OCI-LY3 (cell line): ENCODE results near the gene TRPM5.

Experiments used
- H2AFZ ChIP-seq: fragments of 200-600, 300-600 bp; shearing (Covaris generic); 2 replicates; pipeline ENCODE4 v1.6.0; 2014; ENCODE audit warnings: antibody characterized with exemption, low read depth, low read length
- H3K27ac ChIP-seq: fragments of 200-600, 300-600 bp; sonication (generic); 2 replicates; pipeline ENCODE4 v1.5.1; 2014; ENCODE audit warnings: mild to moderate bottlenecking, low read length, moderate library complexity, mixed read lengths
- H3K27me3 ChIP-seq: fragments of 200-600, 300-600 bp; sonication (generic); 2 replicates; pipeline ENCODE4 v1.6.1; 2014; ENCODE audit warnings: low read depth, low read length, mixed read lengths
- H3K36me3 ChIP-seq: fragments of 200-600, 300-600 bp; sonication (generic); replicated peaks from 2 replicates; pipeline ENCODE3; 2014; ENCODE audit warnings: low read depth, low read length, mixed read lengths
- H3K4me1 ChIP-seq: fragments of 300-600, 200-600 bp; sonication (generic); 2 replicates; pipeline ENCODE4 v1.6.1; 2014; ENCODE audit warnings: low read length, mixed read lengths
- H3K4me2 ChIP-seq: fragments of 200-600, 300-600 bp; sonication (generic); 2 replicates; pipeline ENCODE4 v1.6.1; 2014; ENCODE audit warnings: low read length, mixed read lengths
- H3K4me3 ChIP-seq: fragments of 300-600, 200-600 bp; sonication (generic); 2 replicates; pipeline ENCODE4 v1.5.1; 2014; ENCODE audit warnings: antibody characterized with exemption, mild to moderate bottlenecking, low read length, moderate library complexity
- H3K79me2 ChIP-seq: fragments of 300-600, 200-600 bp; shearing (Covaris generic); 2 replicates; pipeline ENCODE4 v1.6.1; 2014; ENCODE audit warnings: mild to moderate bottlenecking, low read length, mixed read lengths
- H3K9ac ChIP-seq: fragments of 300-600, 200-600 bp; shearing (Covaris generic); 2 replicates; pipeline ENCODE4 v1.6.0; 2014; ENCODE audit warnings: mild to moderate bottlenecking, low read length, moderate library complexity
- H3K9me3 ChIP-seq: fragments of 200-600, 300-600 bp; shearing (Covaris generic); 2 replicates; pipeline ENCODE4 v1.6.1; 2014; ENCODE audit warnings: low read length, mixed read lengths; ENCODE audit not compliant: insufficient read depth
- H4K20me1 ChIP-seq: fragments of 200-600, 300-600 bp; sonication (generic); 2 replicates; pipeline ENCODE4 v1.6.1; 2016; ENCODE audit warnings: low read length, mixed read lengths; ENCODE audit not compliant: insufficient read depth
- CTCF ChIP-seq: fragments of 200-600, 300-600 bp; sonication (generic); IDR thresholded peaks from 2 replicates; pipeline ENCODE4 v1.5.1; 2014; ENCODE audit warnings: antibody characterized with exemption, low read length, low read depth
- EZH2phosphoT487 ChIP-seq: fragments of 200-600 bp; shearing (Covaris generic); IDR thresholded peaks from 2 replicates; pipeline ENCODE4 v1.6.1; 2018; ENCODE audit warnings: antibody characterized with exemption, mixed run types, low read depth

Gene TRPM5

GRCh38 chr11:2443406-2443805, 908 bp downstream of the TRPM5 start:
- no peaks in the 10 kb centered on the region for H3K4me1 ChIP-seq
- no peak for TF ChIP-seq CTCF
- no peak for TF ChIP-seq EZH2phosphoT487

GRCh38 chr11:2442589-2442988, 1.7 kb downstream of the TRPM5 start:
- Histone ChIP-seq H2AFZ (no peak overlapping the region), H3K36me3 (no peaks in the 10 kb centered on the region), H3K27me3 (0 out of 2 replicates have a peak, but pooled peaks cover 8% of the 10 kb centered on the region), H3K9ac (no peak overlapping the region), H3K4me1 (no peaks in the 10 kb centered on the region), H3K79me2 (no peaks in the 10 kb centered on the region), H3K4me2 (no peak overlapping the region), H3K9me3 (no peaks in the 10 kb centered on the region), H3K4me3 (no peak overlapping the region), H3K27ac (no peak overlapping the region), H4K20me1 (no peaks in the 10 kb centered on the region)
- TF ChIP-seq CTCF (no peak), EZH2phosphoT487 (no peak)

More at GRCh38 chr11:2443406-2443805, 908 bp downstream of the TRPM5 start:
- no peaks in the 10 kb centered on the region for H4K20me1 ChIP-seq
- 0 out of 2 replicates have a peak, but pooled peaks cover 8% of the 10 kb centered on the region for H3K27me3 ChIP-seq
- no peak overlapping the region for H3K4me3 ChIP-seq
- H2AFZ ChIP-seq = no peak overlapping the region
- H3K9me3 ChIP-seq = no peaks in the 10 kb centered on the region
- H3K4me2 ChIP-seq = no peak overlapping the region
- no peaks in the 10 kb centered on the region for H3K36me3 ChIP-seq
- no peak overlapping the region for H3K9ac ChIP-seq
- no peaks in the 10 kb centered on the region for H3K79me2 ChIP-seq
- no peak overlapping the region for H3K27ac ChIP-seq

- no peak overlapping the region for H2AFZ ChIP-seq
- 0 out of 2 replicates have a peak, but pooled peaks cover 8% of the 10 kb centered on the region for H3K27me3 ChIP-seq
- no peak overlapping the region for H3K9ac ChIP-seq
- H3K4me2 ChIP-seq = no peak overlapping the region
- no peak overlapping the region for H3K27ac ChIP-seq
- no peaks in the 10 kb centered on the region for H4K20me1 ChIP-seq
- no peaks in the 10 kb centered on the region for H3K36me3 ChIP-seq
- H3K79me2 ChIP-seq = no peaks in the 10 kb centered on the region
- no peaks in the 10 kb centered on the region for H3K4me1 ChIP-seq
- H3K4me3 ChIP-seq = no peak overlapping the region
- TF ChIP-seq EZH2phosphoT487 (no peak), CTCF (no peak)
- H3K9me3 ChIP-seq = no peaks in the 10 kb centered on the region
Measured at GRCh38 chr11:2441171-2441570, 3.1 kb downstream of the TRPM5 start.

GRCh38 chr11:2440646-2441045, 3.7 kb downstream of the TRPM5 start:
- Histone ChIP-seq H4K20me1 (no peaks in the 10 kb centered on the region), H3K27ac (no peak overlapping the region), H2AFZ (no peak overlapping the region), H3K79me2 (no peaks in the 10 kb centered on the region), H3K4me3 (no peak overlapping the region), H3K4me1 (no peaks in the 10 kb centered on the region), H3K4me2 (no peak overlapping the region), H3K27me3 (0 out of 2 replicates have a peak, but pooled peaks cover 8% of the 10 kb centered on the region), H3K9ac (no peak overlapping the region), H3K9me3 (no peaks in the 10 kb centered on the region), H3K36me3 (no peaks in the 10 kb centered on the region)
- TF ChIP-seq CTCF (no peak), EZH2phosphoT487 (no peak)
